Measurements from ENCODE around the gene RXFP4. TPM values are rescaled to one million over a fixed set of nuclear protein-coding genes. Genes with fewer than 3 reads are reported as not detected.

The RXFP4 gene
- polyA plus RNA-seq, 1 donor (not counting 4 experiments of a cell fraction or from before 2014, with no cell fraction given), result not detected

DNA sequence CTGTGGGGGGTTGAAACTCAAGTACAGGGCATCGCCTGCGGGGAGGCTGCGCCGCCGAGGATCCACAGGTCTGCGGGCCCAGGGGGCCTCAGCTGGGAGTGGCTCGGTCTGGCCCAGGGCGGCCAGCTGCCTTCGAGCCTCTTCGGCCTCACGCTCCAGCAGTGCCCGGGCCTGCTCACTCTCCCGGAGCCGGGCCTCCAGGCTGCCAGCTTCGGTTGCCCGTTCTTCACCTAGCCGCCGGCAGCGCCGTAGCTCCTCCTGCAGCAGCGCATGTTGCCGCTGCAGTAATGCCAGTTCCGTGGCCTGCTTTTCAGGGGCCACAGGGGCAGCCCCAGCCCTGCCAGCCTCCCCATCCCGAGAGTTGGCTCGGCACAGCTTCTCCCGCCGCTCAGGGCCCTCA is 9.4 kb downstream of the RXFP4 start:
- no peak overlapping the region for H3K4me3 ChIP-seq (ENCODE audit: control insufficient read depth in 2 of 3, extremely low read depth in 1 of 3, insufficient read depth in 2 of 3, low read depth in 1 of 3, low read length in 3 of 3)
- H3K9ac ChIP-seq (ENCODE audit: control insufficient read depth, extremely low read depth, insufficient read depth, low read length), result no peak overlapping the region
- no peak overlapping the region for H3K4me2 ChIP-seq (ENCODE audit: control insufficient read depth, extremely low read depth, insufficient read depth, low read depth, low read length)
- no peaks in the 10 kb centered on the region for H3K9me1 ChIP-seq (ENCODE audit: control insufficient read depth, extremely low read depth, insufficient read depth, low read length)
- DNase-seq (ENCODE audit: low read depth, low spot score), result no peak
- TF ChIP-seq, protein P1, sequence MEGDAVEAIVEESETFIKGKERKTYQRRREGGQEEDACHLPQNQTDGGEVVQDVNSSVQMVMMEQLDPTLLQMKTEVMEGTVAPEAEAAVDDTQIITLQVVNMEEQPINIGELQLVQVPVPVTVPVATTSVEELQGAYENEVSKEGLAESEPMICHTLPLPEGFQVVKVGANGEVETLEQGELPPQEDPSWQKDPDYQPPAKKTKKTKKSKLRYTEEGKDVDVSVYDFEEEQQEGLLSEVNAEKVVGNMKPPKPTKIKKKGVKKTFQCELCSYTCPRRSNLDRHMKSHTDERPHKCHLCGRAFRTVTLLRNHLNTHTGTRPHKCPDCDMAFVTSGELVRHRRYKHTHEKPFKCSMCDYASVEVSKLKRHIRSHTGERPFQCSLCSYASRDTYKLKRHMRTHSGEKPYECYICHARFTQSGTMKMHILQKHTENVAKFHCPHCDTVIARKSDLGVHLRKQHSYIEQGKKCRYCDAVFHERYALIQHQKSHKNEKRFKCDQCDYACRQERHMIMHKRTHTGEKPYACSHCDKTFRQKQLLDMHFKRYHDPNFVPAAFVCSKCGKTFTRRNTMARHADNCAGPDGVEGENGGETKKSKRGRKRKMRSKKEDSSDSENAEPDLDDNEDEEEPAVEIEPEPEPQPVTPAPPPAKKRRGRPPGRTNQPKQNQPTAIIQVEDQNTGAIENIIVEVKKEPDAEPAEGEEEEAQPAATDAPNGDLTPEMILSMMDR (optimal IDR thresholded peaks at IDR 0.05 in 1 of 3, IDR thresholded peaks at IDR 0.05 in 1 of 3, conservative IDR thresholded peaks at IDR 0.05 in 1 of 3; ENCODE audit: extremely low read depth in 1 of 3, insufficient read depth in 2 of 3, low read length in 3 of 3), result no peak
- TF ChIP-seq EZH2 (IDR thresholded peaks at IDR 0.05; ENCODE audit: low read length), result no peak
- dilution Hi-C loops (cut with MboI; ENCODE audit: extremely low pct_ligation_motif_present, low sequenced_read_pairs), result no loop called here
- no peaks in the 10 kb centered on the region for H3K27me3 ChIP-seq (ENCODE audit: control insufficient read depth, extremely low read depth, insufficient read depth, low read length)
- FAIRE-seq, result no peak
- no peaks in the 10 kb centered on the region for H3K4me1 ChIP-seq (ENCODE audit: control insufficient read depth, extremely low read depth, insufficient read depth, low read length)
- no peak overlapping the region for H2AFZ ChIP-seq (ENCODE audit: control insufficient read depth, low read length)
- no peaks in the 10 kb centered on the region for H3K9me3 ChIP-seq (ENCODE audit: control insufficient read depth, low read depth, low read length)
- no peak overlapping the region for H3K27ac ChIP-seq (ENCODE audit: control insufficient read depth, insufficient read depth, low read length)
- H4K20me1 ChIP-seq (ENCODE audit: control insufficient read depth, extremely low read depth, insufficient read depth, low read length), result no peaks in the 10 kb centered on the region
- peaks cover 37 to 49% of the 10 kb centered on the region in 2 experiments for H3K36me3 ChIP-seq (ENCODE audit: control insufficient read depth in 2 of 2, extremely low read depth in 1 of 2, insufficient read depth in 2 of 2, low read length in 2 of 2)
- H3K79me2 ChIP-seq (ENCODE audit: control insufficient read depth, insufficient read depth, low read length), result no peaks in the 10 kb centered on the region

DNA sequence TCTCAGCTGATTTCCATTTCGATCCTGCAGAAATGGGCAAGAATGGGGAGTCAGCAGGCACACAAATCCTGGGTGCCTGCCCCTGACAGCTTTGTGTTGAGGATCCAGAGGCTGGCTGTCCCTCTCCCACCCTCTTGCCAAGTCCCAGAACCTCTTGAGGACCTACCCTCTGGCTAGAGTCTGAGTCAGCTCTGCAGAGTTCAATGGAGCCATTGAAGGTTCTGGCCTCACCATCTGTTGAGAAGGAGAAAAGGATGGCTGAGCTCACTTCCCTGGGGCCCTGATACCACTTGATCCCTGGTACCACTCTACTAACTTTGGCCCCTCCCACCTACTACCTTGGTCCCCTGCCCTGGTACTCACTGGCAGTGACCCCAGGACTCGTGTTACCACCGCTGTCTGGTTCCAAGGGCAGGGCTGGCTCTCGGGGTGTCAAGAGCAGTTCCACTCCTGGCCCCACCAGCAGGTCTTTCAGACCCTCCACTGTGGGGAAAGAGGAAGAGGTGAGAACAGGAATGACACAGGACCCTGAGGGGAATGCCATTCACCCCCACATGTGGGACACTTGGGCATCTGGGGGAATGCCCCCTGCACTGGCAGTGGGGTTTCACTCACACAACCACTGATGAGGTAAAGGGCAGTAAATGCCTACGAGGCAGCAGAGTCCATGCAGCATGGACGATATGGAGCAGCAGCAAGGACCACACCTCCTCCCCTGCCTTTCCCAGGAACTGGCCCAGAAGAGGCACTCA is 10.5 kb downstream of the RXFP4 start:
- DNase-seq (ENCODE audit: low read depth, low spot score) (no peak), FAIRE-seq (no peak)
- Histone ChIP-seq H3K79me2 (ENCODE audit: control insufficient read depth, insufficient read depth, low read length) (no peaks in the 10 kb centered on the region), H3K9me3 (ENCODE audit: control insufficient read depth, low read depth, low read length) (no peaks in the 10 kb centered on the region), H3K4me2 (ENCODE audit: control insufficient read depth, extremely low read depth, insufficient read depth, low read depth, low read length) (no peak overlapping the region), H3K9ac (ENCODE audit: control insufficient read depth, extremely low read depth, insufficient read depth, low read length) (no peak overlapping the region), H4K20me1 (ENCODE audit: control insufficient read depth, extremely low read depth, insufficient read depth, low read length) (no peaks in the 10 kb centered on the region), H2AFZ (ENCODE audit: control insufficient read depth, low read length) (no peak overlapping the region), H3K4me3 (ENCODE audit: control insufficient read depth in 2 of 3, extremely low read depth in 1 of 3, insufficient read depth in 2 of 3, low read depth in 1 of 3, low read length in 3 of 3) (no peak overlapping the region), H3K4me1 (ENCODE audit: control insufficient read depth, extremely low read depth, insufficient read depth, low read length) (no peaks in the 10 kb centered on the region), H3K9me1 (ENCODE audit: control insufficient read depth, extremely low read depth, insufficient read depth, low read length) (no peaks in the 10 kb centered on the region), H3K36me3 (ENCODE audit: control insufficient read depth in 2 of 2, extremely low read depth in 1 of 2, insufficient read depth in 2 of 2, low read length in 2 of 2) (peaks cover 33 to 43% of the 10 kb centered on the region in 2 experiments), H3K27me3 (ENCODE audit: control insufficient read depth, extremely low read depth, insufficient read depth, low read length) (no peaks in the 10 kb centered on the region), H3K27ac (ENCODE audit: control insufficient read depth, insufficient read depth, low read length) (no peak overlapping the region)
- dilution Hi-C loops (cut with MboI; ENCODE audit: extremely low pct_ligation_motif_present, low sequenced_read_pairs), result no loop called here
- TF ChIP-seq, protein P1 (optimal IDR thresholded peaks at IDR 0.05 in 1 of 3, IDR thresholded peaks at IDR 0.05 in 1 of 3, conservative IDR thresholded peaks at IDR 0.05 in 1 of 3; ENCODE audit: extremely low read depth in 1 of 3, insufficient read depth in 2 of 3, low read length in 3 of 3), result no peak
- TF ChIP-seq EZH2 (IDR thresholded peaks at IDR 0.05; ENCODE audit: low read length), result no peak

All from keratinocyte (primary cell).